HG03469 (cell line): ENCODE results near the gene ECT2.
"Not testable (repeated sequence)": the region's sequence is repeated elsewhere in the genome, so short reads cannot be mapped to it uniquely, and the experiment has no call there.

Experiments
- ATAC-seq: cut with Tn5 transposase; IDR thresholded peaks from one replicate; pipeline ENCODE4 v1.9.1; 2021; ENCODE audit warnings: mild to moderate bottlenecking, moderate library complexity, moderate number of reproducible peaks; ENCODE audit not compliant: unreplicated experiment

Gene ECT2

GRCh38 chr3:172855037-172855436 lies 104.5 kb downstream of the ECT2 start:
- no peak for ATAC-seq

- no peak for ATAC-seq
Observed at GRCh38 chr3:172856795-172857742, 106.5 kb downstream of the ECT2 start.

DNA sequence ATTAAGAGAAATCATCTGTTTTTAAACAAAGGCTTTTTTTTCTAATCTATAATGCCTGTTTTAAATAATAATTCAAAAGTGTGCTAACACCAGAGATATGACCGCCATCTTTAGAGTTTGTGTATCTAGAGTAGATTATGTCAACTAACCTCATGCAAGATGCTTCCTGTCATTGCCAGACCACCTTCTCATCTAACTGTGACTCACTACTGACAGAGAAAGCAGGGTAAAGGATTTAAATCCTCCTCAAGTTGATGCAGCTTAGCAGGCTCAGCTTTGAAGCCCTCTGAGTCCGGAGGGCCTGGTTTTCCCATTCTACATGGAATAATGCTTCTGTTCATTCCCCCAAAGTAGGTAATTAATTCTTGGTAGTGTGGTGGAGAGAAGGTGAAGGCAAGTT lies 108.5 kb downstream of the ECT2 start:
- no peak for ATAC-seq

DNA sequence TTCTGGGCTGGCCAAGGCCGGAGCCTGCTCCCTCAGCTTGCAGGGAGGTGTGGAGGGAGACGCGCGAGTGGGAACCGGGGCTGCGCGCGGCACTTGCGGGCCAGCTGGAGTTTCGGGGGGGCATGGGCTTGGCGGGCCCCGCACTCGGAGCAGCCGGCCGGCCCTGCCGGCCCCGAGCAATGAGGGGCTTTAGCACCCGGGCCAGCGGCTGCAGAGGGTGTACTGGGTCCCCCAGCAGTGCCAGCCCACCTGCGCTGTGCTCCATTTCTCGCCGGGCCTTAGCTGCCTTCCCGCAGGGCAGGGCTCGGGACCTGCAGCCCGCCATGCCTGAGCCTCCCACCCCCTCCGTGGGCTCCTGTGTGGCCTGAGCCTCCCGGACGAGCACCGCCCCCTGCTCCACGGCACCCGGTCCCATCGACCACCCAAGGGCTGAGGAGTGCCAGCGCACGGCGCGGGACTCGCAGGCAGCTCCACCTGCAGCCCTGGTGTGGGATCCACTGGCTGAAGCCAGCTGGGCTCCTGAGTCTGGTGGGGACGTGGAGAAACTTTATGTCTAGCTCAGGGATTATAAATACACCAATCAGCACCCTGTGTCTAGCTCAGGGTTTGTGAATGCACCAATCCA lies 116.3 kb downstream of the ECT2 start:
- ATAC-seq: not testable (repeated sequence)

DNA sequence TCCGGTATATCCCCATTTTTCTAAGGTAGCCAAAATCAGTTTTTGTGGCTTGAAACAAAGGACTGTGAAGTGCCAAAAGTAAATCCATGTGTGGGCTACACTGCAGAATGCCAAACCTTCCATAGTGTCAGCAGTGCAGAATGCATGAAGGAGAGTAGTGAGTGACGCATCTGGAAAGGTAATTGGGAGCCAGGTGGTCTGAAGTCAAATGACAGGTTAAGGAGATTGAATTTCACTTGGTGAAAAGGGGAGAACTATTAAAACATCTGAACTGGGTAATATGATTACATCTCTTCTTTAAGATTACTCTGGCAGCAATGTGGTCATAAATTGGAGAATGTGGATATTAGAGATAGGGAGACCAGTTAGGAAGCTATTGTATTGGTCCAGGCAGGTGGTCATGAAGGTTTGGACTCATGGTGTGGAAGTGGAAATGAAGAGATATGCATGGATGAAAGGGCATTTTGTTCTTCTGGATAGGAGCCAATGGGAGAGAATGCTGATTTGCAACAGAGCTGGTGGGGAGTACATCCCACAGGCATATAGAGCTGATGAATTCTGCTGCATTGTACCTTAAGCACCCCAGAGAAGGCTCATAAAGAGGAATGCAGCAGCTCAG lies 118.2 kb downstream of the ECT2 start:
- no peak for ATAC-seq

GRCh38 chr3:172869368-172869771 lies 118.8 kb downstream of the ECT2 start:
- ATAC-seq: no peak

DNA sequence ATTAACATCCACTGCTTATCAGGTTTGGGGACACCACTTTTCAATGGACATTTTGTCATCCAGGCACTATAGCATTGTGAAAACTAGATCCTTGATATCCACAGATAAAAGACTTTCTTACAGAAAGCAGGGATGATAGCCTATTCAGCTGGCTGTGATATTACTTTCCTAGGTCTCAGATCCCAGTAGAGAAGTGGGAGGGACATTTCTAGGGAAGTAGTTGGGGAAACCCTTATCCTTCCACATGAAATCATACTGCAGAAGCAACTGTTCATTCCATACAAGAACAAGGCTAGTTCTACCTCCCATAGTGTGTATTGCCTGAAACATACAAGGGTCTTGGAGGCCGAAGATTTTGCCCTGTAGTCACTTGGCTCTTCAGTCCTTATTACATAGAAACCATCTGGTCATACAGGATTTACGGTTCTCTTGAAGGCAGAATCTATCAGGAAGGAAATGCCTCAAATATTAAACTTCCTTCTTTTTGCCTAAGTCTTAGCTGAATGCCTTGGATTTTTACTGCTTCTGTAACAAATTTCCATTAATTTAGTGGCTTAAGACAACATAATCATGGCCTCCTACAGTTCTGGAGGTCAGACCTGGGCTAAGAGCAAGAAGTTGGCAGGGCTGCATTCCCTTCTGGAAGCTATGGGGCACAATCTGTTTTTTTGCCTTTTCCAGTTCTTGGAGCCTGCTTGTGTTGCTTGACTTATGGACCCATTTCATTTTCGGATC lies 119.4 kb downstream of the ECT2 start:
- ATAC-seq: no peak
